K562 (cell line): ENCODE measurements around the gene SERPINB7. TPM values are rescaled to one million over a fixed set of nuclear protein-coding genes. Genes with fewer than 3 reads are reported as not detected.

ENCODE experiments used
- ATAC-seq: fragments of 200-7000 bp; cut with Tn5 transposase; 3 replicates; pipeline ENCODE4 v1.9.1; 2020; ENCODE audit warnings: moderate library complexity
- BruUV-seq: library from RNA; stranded (reverse); fragments of 400-500 nt; replicated peaks from 2 replicates; lab custom pipeline; 2021; lab: Mats Ljungman, UMichigan
- CTCF ChIA-PET: fragments of 300-600 bp; formaldehyde crosslinking; extraction: SDS; loops from one replicate; lab custom pipeline; 2021; ENCODE audit warnings: low intra/inter-chr PET ratio; lab: Yijun Ruan, JAX
- POLR2A ChIA-PET: fragments of 300-600, 350-650 bp; sonication (Branson Sonifier 250); formaldehyde crosslinking; extraction: SDS; loops from one replicate; lab custom pipeline; 2021; ENCODE audit warnings: antibody characterized with exemption, inconsistent platforms; lab: Yijun Ruan, JAX
- DNase-seq, 4 experiments: peaks; one replicate each; pipeline versions ENCODE4 v3.0.0 to v3.0.0-alpha.2; 2011 to 2018; ENCODE audit warnings: low spot score in 3 of 4, mixed read lengths in 3 of 4; ENCODE audit errors: extremely low read depth in 1 of 4
- FAIRE-seq: peaks from 2 replicates; lab custom pipeline; 2011; peaks lifted over from hg19 to GRCh38; lab: Jason Lieb, UNC
- H2AFZ ChIP-seq: 2 replicates; pipeline ENCODE4 v1.6.0; 2011; ENCODE audit warnings: low read depth, low read length, control low read depth, inconsistent platforms
- H3K27ac ChIP-seq: fragments of 200-600 bp; 3 replicates; pipeline ENCODE4 v1.8.0; 2011; ENCODE audit warnings: low read depth, mild to moderate bottlenecking, control low read depth, inconsistent platforms, low read length, moderate library complexity, mixed read lengths; ENCODE audit errors: extremely low read depth
- H3K27me3 ChIP-seq, 2 experiments: fragments of 300-600 bp in 1 of 2; 2 replicates in 1 of 2; 3 replicates in 1 of 2; pipeline versions ENCODE4 v1.6.0 to v1.8.0; 2011; ENCODE audit warnings: inconsistent platforms in 2 of 2, low read length in 2 of 2, mild to moderate bottlenecking in 1 of 2, mixed read lengths in 1 of 2, moderate library complexity in 1 of 2; ENCODE audit not compliant: control insufficient read depth in 2 of 2, insufficient read depth in 2 of 2
- H3K36me3 ChIP-seq: fragments of 300-600 bp; 3 replicates; pipeline ENCODE4 v1.8.0; 2011; ENCODE audit warnings: mild to moderate bottlenecking, low read length, inconsistent platforms; ENCODE audit not compliant: control insufficient read depth, insufficient read depth
- H3K4me1 ChIP-seq, 2 experiments: fragments of 200-600 bp in 1 of 2; replicated peaks in 1 of 2; 2 replicates in 1 of 2; 3 replicates in 1 of 2; pipeline versions ENCODE4 v1.5.1 to v1.8.0; 2011; ENCODE audit warnings: inconsistent platforms in 2 of 2, low read length in 2 of 2, mild to moderate bottlenecking in 1 of 2, mixed read lengths in 1 of 2, moderate library complexity in 1 of 2; ENCODE audit not compliant: control insufficient read depth in 2 of 2, insufficient read depth in 2 of 2
- H3K4me2 ChIP-seq: 2 replicates; pipeline ENCODE4 v1.6.1; 2011; ENCODE audit warnings: low read length, control low read depth, inconsistent platforms, mixed read lengths; ENCODE audit not compliant: insufficient read depth
- H3K4me3 ChIP-seq: fragments of 200-600 bp; sonication (generic), shearing (Covaris generic); 2 replicates; pipeline ENCODE4 v1.5.1; 2016; ENCODE audit warnings: control low read depth, inconsistent platforms
- H3K79me2 ChIP-seq: fragments of 200-600 bp; 3 replicates; pipeline ENCODE4 v1.8.0; 2011; ENCODE audit warnings: low read length, inconsistent platforms; ENCODE audit not compliant: control insufficient read depth, insufficient read depth
- H3K9ac ChIP-seq, 2 experiments: 2 replicates each; pipeline versions ENCODE4 v1.6.0 to v1.6.1; 2011; ENCODE audit warnings: low read depth in 2 of 2, low read length in 2 of 2, control low read depth in 1 of 2, inconsistent platforms in 1 of 2, mild to moderate bottlenecking in 1 of 2, mixed read lengths in 1 of 2; ENCODE audit not compliant: insufficient read depth in 1 of 2
- H3K9me1 ChIP-seq: one replicate; pipeline ENCODE4 v1.6.0; 2011; ENCODE audit warnings: inconsistent platforms, mild to moderate bottlenecking, low read length, moderate library complexity; ENCODE audit not compliant: control insufficient read depth, insufficient read depth
- H3K9me3 ChIP-seq: replicated peaks from 2 replicates; pipeline ENCODE4 v1.5.1; 2011; ENCODE audit warnings: low read depth, low read length, inconsistent platforms; ENCODE audit not compliant: control insufficient read depth, insufficient read depth
- H4K20me1 ChIP-seq: replicated peaks from 2 replicates; pipeline ENCODE4 v1.6.1; 2011; ENCODE audit warnings: low read length, inconsistent platforms, mixed read lengths; ENCODE audit not compliant: control insufficient read depth, insufficient read depth
- ADNP ChIP-seq: fragments of 200-800 bp; sonication (Bioruptor generic); IDR thresholded peaks from 2 replicates; pipeline ENCODE4 v1.6.1; 2016; ENCODE audit warnings: missing genetic modification characterization, missing compliant biosample characterization
- DDX20 ChIP-seq: fragments of 450-650 bp; IDR thresholded peaks from 2 replicates; pipeline ENCODE4 v1.6.1; 2016; ENCODE audit warnings: missing genetic modification characterization, low read depth, mild to moderate bottlenecking, missing compliant biosample characterization, moderate library complexity
- ETV5 ChIP-seq: sonication (generic); formaldehyde crosslinking; IDR thresholded peaks from 2 replicates; pipeline ENCODE4 v1.4.0; 2020; ENCODE audit warnings: low read depth, mild to moderate bottlenecking, missing genetic modification reagents
- HNRNPL ChIP-seq: fragments of 200-400 bp; formaldehyde crosslinking; IDR thresholded peaks from 2 replicates; pipeline ENCODE4 v1.6.1; 2017; ENCODE audit warnings: low read depth, mild to moderate bottlenecking, low read length
- JUN ChIP-seq, 2 experiments: sonication (generic) in 1 of 2; formaldehyde crosslinking in 1 of 2; IDR thresholded peaks; 2 replicates each; pipeline versions ENCODE4 v1.6.1 to v1.8.0; 2012 to 2022; ENCODE audit warnings: borderline replicate concordance in 2 of 2, mild to moderate bottlenecking in 2 of 2, improper control_type of control experiment in 1 of 2, low read depth in 1 of 2, low read length in 1 of 2, missing genetic modification reagents in 1 of 2
- KDM1A ChIP-seq, 2 experiments: fragments of 450-650 bp; IDR thresholded peaks; 2 replicates each; pipeline ENCODE4 v1.6.1; 2016; ENCODE audit warnings: mild to moderate bottlenecking in 2 of 2
- LCOR ChIP-seq: sonication (generic); formaldehyde crosslinking; IDR thresholded peaks from 2 replicates; pipeline ENCODE4 v1.8.0; 2022; ENCODE audit warnings: mild to moderate bottlenecking, missing genetic modification reagents
- MNT ChIP-seq, 2 experiments: fragments of 450-650 bp; conservative IDR thresholded peaks; 2 replicates each; pipeline ENCODE4 v1.6.1; 2017; ENCODE audit warnings: mild to moderate bottlenecking in 2 of 2, moderate library complexity in 2 of 2
- NR3C1 ChIP-seq: sonication (generic); formaldehyde crosslinking; IDR thresholded peaks from 2 replicates; pipeline ENCODE4 v1.8.1; 2022; ENCODE audit warnings: missing genetic modification reagents
- PYGO2 ChIP-seq: fragments of 450-650 bp; IDR thresholded peaks from 2 replicates; pipeline ENCODE4 v1.6.1; 2016; ENCODE audit warnings: mild to moderate bottlenecking, missing genetic modification characterization, moderate library complexity, missing compliant biosample characterization
- SREBF2 ChIP-seq: sonication (generic); formaldehyde crosslinking; IDR thresholded peaks from 2 replicates; pipeline ENCODE4 v1.4.0; 2020; ENCODE audit warnings: mild to moderate bottlenecking, missing genetic modification reagents
- STAT5A ChIP-seq: IDR thresholded peaks from 2 replicates; pipeline ENCODE4 v1.6.1; 2012; ENCODE audit warnings: low read length, inconsistent platforms, borderline replicate concordance
- TEAD2 ChIP-seq: fragments of 450-650 bp; IDR thresholded peaks from 2 replicates; pipeline ENCODE4 v1.6.1; 2016; ENCODE audit warnings: missing genetic modification characterization, control low read depth, missing compliant biosample characterization
- YBX1 ChIP-seq: fragments of 450-650 bp; IDR thresholded peaks from 2 replicates; pipeline ENCODE4 v1.7.1; 2016; ENCODE audit warnings: mild to moderate bottlenecking
- ZFX ChIP-seq: sonication (generic); formaldehyde crosslinking; IDR thresholded peaks from 2 replicates; pipeline ENCODE4 v1.8.0; 2022; ENCODE audit warnings: mild to moderate bottlenecking, missing genetic modification reagents, moderate library complexity
- ZNF12 ChIP-seq: sonication (generic); formaldehyde crosslinking; IDR thresholded peaks from 2 replicates; pipeline ENCODE4 v1.4.0; 2020; ENCODE audit warnings: mild to moderate bottlenecking, missing genetic modification reagents
- ZNF165 ChIP-seq: fragments of 250-450 bp; sonication (Bioruptor Pico); IDR thresholded peaks from 2 replicates; pipeline ENCODE4 v1.4.0; 2020; ENCODE audit warnings: borderline replicate concordance
- ZNF57 ChIP-seq: fragments of 450-650 bp; formaldehyde crosslinking; IDR thresholded peaks from 2 replicates; pipeline ENCODE4 v1.4.0; 2020; ENCODE audit warnings: mild to moderate bottlenecking, moderate library complexity
- ZNF77 ChIP-seq: fragments of 250-450 bp; sonication (Bioruptor Pico); IDR thresholded peaks from 2 replicates; pipeline ENCODE4 v1.5.0; 2020
- WGBS: fragments of 100-300 bp; shearing (Covaris generic); methylation state at CpG from one replicate; pipeline ENCODE4 v1.1.6; 2016; ENCODE audit warnings: low coverage, mixed read lengths; ENCODE audit not compliant: insufficient coverage; ENCODE audit errors: missing lambda C conversion rate; 5-methylcytosine and 5-hydroxymethylcytosine counted together
- in situ Hi-C: fragments of 300-500 bp; cut with MboI; formaldehyde crosslinking; loops from 4 replicates; pipeline ENCODE4 v1.15.0; 2018; ENCODE audit warnings: inconsistent platforms, mixed read lengths
- intact Hi-C: fragments of 100-400 bp; cut with micrococcal nuclease; formaldehyde crosslinking; loops from 2 replicates; pipeline ENCODE4 v1.14.2; 2022
- polyA plus RNA-seq, 8 experiments: library from polyadenylated mRNA; depleted of rRNA in 4 of 8; stranded (reverse) in 5 of 8; unstranded in 3 of 8; fragments of >200 nt; fragmentation: Nextera tagmentation in 2 of 8; fragmentation: Illumina TruSeq in 1 of 8; extraction: Ambion mirVana in 2 of 8; extraction: Trizol in 1 of 8; gene quantifications; 2 replicates each; pipeline versions ENCODE4 v1.2.1 to v1.2.3, GENCODE V29; 2011 to 2014; ENCODE audit warnings: inconsistent platforms in 1 of 8, missing spikeins in 1 of 8
- total RNA-seq, 7 experiments: library from RNA; depleted of rRNA in 6 of 7; stranded (reverse); fragments of >200 nt in 6 of 7; fragmentation: Illumina TruSeq in 2 of 7; extraction: Trizol in 2 of 7; gene quantifications; 2 replicates each; pipeline versions ENCODE4 v1.2.1 to v1.2.3, GENCODE V29; 2011 to 2021; ENCODE audit warnings: low replicate concordance in 1 of 7

The SERPINB7 gene
- total and polyA plus RNA-seq, 9 of the 15 experiments (the other 6 are each of a cell fraction or from before 2014, with no cell fraction given), result not detected

- H2AFZ ChIP-seq, result no peak overlapping the region
- CTCF ChIA-PET, result no interaction called here
- WGBS, result 2% methylated on average over 5 of the region's 5 CpGs
- H3K36me3 ChIP-seq, result no peaks in the 10 kb centered on the region
- POLR2A ChIA-PET, result no interaction called here
- no peak overlapping the region for H3K27ac ChIP-seq
- in situ Hi-C loops (no loop called here), intact Hi-C loops (no loop called here)
- H3K9ac ChIP-seq, result no peak overlapping the region
- TF ChIP-seq ZFX, result no peak
- TF ChIP-seq KDM1A (IDR thresholded peaks at IDR 0.05), result no peak
- no peak for TF ChIP-seq ZNF77
- no peak for TF ChIP-seq ADNP
- TF ChIP-seq ZNF165, result no peak
- TF ChIP-seq STAT5A, result no peak
- TF ChIP-seq PYGO2 (tag), result no peak
- no peak for TF ChIP-seq ZNF57 (CRISPR knock-in tag)
- TF ChIP-seq YBX1, result no peak
- no peak for TF ChIP-seq TEAD2 (tag)
- no peak for TF ChIP-seq HNRNPL
- TF ChIP-seq LCOR (CRISPR knock-in tag), result no peak
- no peak for TF ChIP-seq MNT (conservative IDR thresholded peaks at IDR 0.05)
- no peak for TF ChIP-seq JUN (IDR thresholded peaks at IDR 0.05; ENCODE audit: borderline replicate concordance, low read depth, low read length)
- TF ChIP-seq JUN (CRISPR knock-in tag; IDR thresholded peaks at IDR 0.05; ENCODE audit: borderline replicate concordance), result no peak
- TF ChIP-seq ZNF12 (CRISPR knock-in tag), result no peak
- no peak for TF ChIP-seq NR3C1 (CRISPR knock-in tag)
- no peak for TF ChIP-seq ETV5 (CRISPR knock-in tag)
- TF ChIP-seq DDX20 (tag), result no peak
- no peak for TF ChIP-seq SREBF2
- H3K4me3 ChIP-seq, result no peak overlapping the region
- FAIRE-seq, result no peak
- H3K4me2 ChIP-seq, result no peak overlapping the region
- H3K79me2 ChIP-seq, result no peaks in the 10 kb centered on the region
- no peaks in the 10 kb centered on the region for H3K9me3 ChIP-seq
- no peaks in the 10 kb centered on the region for H3K4me1 ChIP-seq
- H3K27me3 ChIP-seq, result no peaks in the 10 kb centered on the region
- no peak for DNase-seq
- no peaks in the 10 kb centered on the region for H4K20me1 ChIP-seq
- BruUV-seq, result no TSS peak
- no peak for ATAC-seq
- H3K9me1 ChIP-seq, result no peaks in the 10 kb centered on the region
Observed at GRCh38 chr18:63730773-63731172, 44.4 kb upstream of the SERPINB7 start.
